ENCODE results near the gene PSMA7.

Gene PSMA7

GRCh38 chr20:62133864-62134263, 9.3 kb downstream of the PSMA7 start:
- Histone ChIP-seq H2AFZ (ENCODE audit: low read depth, low read length) (no peak overlapping the region), H3K79me2 (ENCODE audit: insufficient read depth, low read length) (peaks cover 26% of the 10 kb centered on the region), H3K27me3 (ENCODE audit: insufficient read depth, low read length, poor library complexity) (no peaks in the 10 kb centered on the region), H3K9me3 (ENCODE audit: insufficient read depth, low read length, severe bottlenecking) (no peaks in the 10 kb centered on the region), H4K20me1 (ENCODE audit: insufficient read depth, low read length) (peaks cover 79% of the 10 kb centered on the region), H3K36me3 (ENCODE audit: insufficient read depth, low read length) (peaks cover 100% of the 10 kb centered on the region), H3K4me1 (ENCODE audit: insufficient read depth, low read length) (no peaks in the 10 kb centered on the region), H3K9ac (ENCODE audit: low read depth, low read length) (no peak overlapping the region), H3K4me3 (ENCODE audit: low read depth in 1 of 2, low read length in 2 of 2) (no peak overlapping the region), H3K4me2 (ENCODE audit: insufficient read depth, low read length) (no peak overlapping the region), H3K27ac (ENCODE audit: low read length) (peak overlapping the region; percentile 50)
- ATAC-seq (ENCODE audit: insufficient read depth, low read depth) (peak; percentile 72), DNase-seq (peak; percentile 45)
- no peak for TF ChIP-seq EZH2 (IDR thresholded peaks at IDR 0.05; ENCODE audit: borderline replicate concordance, low read depth, low read length, severe bottlenecking)
- peak; percentile 65 for TF ChIP-seq CTCF (IDR thresholded peaks at IDR 0.05; ENCODE audit: borderline replicate concordance, extremely low read depth, low read length, poor library complexity, severe bottlenecking)

- DNase-seq: no peak
- Histone ChIP-seq H3K9ac (ENCODE audit: low read depth, low read length) (no peak overlapping the region), H2AFZ (ENCODE audit: low read depth, low read length) (no peak overlapping the region), H3K27me3 (ENCODE audit: insufficient read depth, low read length, poor library complexity) (no peaks in the 10 kb centered on the region), H3K36me3 (ENCODE audit: insufficient read depth, low read length) (peaks cover 100% of the 10 kb centered on the region), H3K9me3 (ENCODE audit: insufficient read depth, low read length, severe bottlenecking) (no peaks in the 10 kb centered on the region), H3K4me1 (ENCODE audit: insufficient read depth, low read length) (no peaks in the 10 kb centered on the region), H4K20me1 (ENCODE audit: insufficient read depth, low read length) (peaks cover 76% of the 10 kb centered on the region), H3K79me2 (ENCODE audit: insufficient read depth, low read length) (peaks cover 23% of the 10 kb centered on the region), H3K4me2 (ENCODE audit: insufficient read depth, low read length) (no peak overlapping the region), H3K4me3 (ENCODE audit: low read depth in 1 of 2, low read length in 2 of 2) (no peak overlapping the region), H3K27ac (ENCODE audit: low read length) (no peak overlapping the region)
- no peak for ATAC-seq (ENCODE audit: insufficient read depth, low read depth)
- no peak for TF ChIP-seq CTCF (IDR thresholded peaks at IDR 0.05; ENCODE audit: borderline replicate concordance, extremely low read depth, low read length, poor library complexity, severe bottlenecking)
- no peak for TF ChIP-seq EZH2 (IDR thresholded peaks at IDR 0.05; ENCODE audit: borderline replicate concordance, low read depth, low read length, severe bottlenecking)
Measured at GRCh38 chr20:62133051-62133845, 9.9 kb downstream of the PSMA7 start.

- H3K79me2 ChIP-seq (ENCODE audit: insufficient read depth, low read length): peaks cover 17% of the 10 kb centered on the region; the same call in 1 of the 2 replicates
- ATAC-seq (ENCODE audit: insufficient read depth, low read depth): no peak
- no peak overlapping the region for H3K4me2 ChIP-seq (ENCODE audit: insufficient read depth, low read length)
- no peak overlapping the region for H3K27ac ChIP-seq (ENCODE audit: low read length)
- H3K36me3 ChIP-seq (ENCODE audit: insufficient read depth, low read length): peaks cover 100% of the 10 kb centered on the region
- H3K27me3 ChIP-seq (ENCODE audit: insufficient read depth, low read length, poor library complexity): no peaks in the 10 kb centered on the region
- H3K4me3 ChIP-seq (ENCODE audit: low read depth in 1 of 2, low read length in 2 of 2): no peak overlapping the region
- no peak for DNase-seq
- H2AFZ ChIP-seq (ENCODE audit: low read depth, low read length): no peak overlapping the region
- H3K9me3 ChIP-seq (ENCODE audit: insufficient read depth, low read length, severe bottlenecking): no peaks in the 10 kb centered on the region
- H3K4me1 ChIP-seq (ENCODE audit: insufficient read depth, low read length): no peaks in the 10 kb centered on the region
- no peak overlapping the region for H3K9ac ChIP-seq (ENCODE audit: low read depth, low read length)
- TF ChIP-seq CTCF (IDR thresholded peaks at IDR 0.05; ENCODE audit: borderline replicate concordance, extremely low read depth, low read length, poor library complexity, severe bottlenecking): no peak
- no peak for TF ChIP-seq EZH2 (IDR thresholded peaks at IDR 0.05; ENCODE audit: borderline replicate concordance, low read depth, low read length, severe bottlenecking)
- H4K20me1 ChIP-seq (ENCODE audit: insufficient read depth, low read length): peaks cover 76% of the 10 kb centered on the region
Measured at GRCh38 chr20:62132421-62132820, 10.8 kb downstream of the PSMA7 start.

Data from DND-41 (cell line).